Measurements from ENCODE around the gene AKR1A1.
"Not testable (repeated sequence)": the region's sequence is repeated elsewhere in the genome, so short reads cannot be mapped to it uniquely, and the experiment has no call there.

Gene AKR1A1

GRCh38 chr1:45569962-45570581 is 19.4 kb downstream of the AKR1A1 start:
- DNase-seq (ENCODE audit: low spot score), result peak; percentile 84

- DNase-seq (ENCODE audit: low spot score), result no peak
Observed at GRCh38 chr1:45570631-45571030, 20.0 kb downstream of the AKR1A1 start.

GRCh38 chr1:45573231-45573804 is 22.7 kb downstream of the AKR1A1 start:
- no peak for DNase-seq (ENCODE audit: low spot score)

GRCh38 chr1:45574105-45574626 is 23.5 kb downstream of the AKR1A1 start:
- no peak for DNase-seq (ENCODE audit: low spot score)

- peak; percentile 99 for DNase-seq (ENCODE audit: low spot score)
Observed at GRCh38 chr1:45583264-45583665, 32.6 kb downstream of the AKR1A1 start.

GRCh38 chr1:45583666-45584350 is 33.2 kb downstream of the AKR1A1 start, which contains the start of gene NASP:
TSS of gene NASP (plus strand) at chr1:45584041. CDS start at chr1:45584147, 106 bp downstream.
- peak; percentile 88 for DNase-seq (ENCODE audit: low spot score)

- DNase-seq (ENCODE audit: low spot score), result peak; percentile 84
Observed at GRCh38 chr1:45584351-45585109, 33.9 kb downstream of the AKR1A1 start.

- no peak for DNase-seq (ENCODE audit: low spot score)
Observed at GRCh38 chr1:45585110-45585426, 34.4 kb downstream of the AKR1A1 start.

- no peak for DNase-seq (ENCODE audit: low spot score)
Observed at GRCh38 chr1:45585496-45586075, 35.0 kb downstream of the AKR1A1 start.

- no peak for DNase-seq (ENCODE audit: low spot score)
Observed at GRCh38 chr1:45586769-45587168, 36.1 kb downstream of the AKR1A1 start.

GRCh38 chr1:45589861-45590260 is 39.2 kb downstream of the AKR1A1 start:
- no peak for DNase-seq (ENCODE audit: low spot score)

- no peak for DNase-seq (ENCODE audit: low spot score)
Observed at GRCh38 chr1:45594412-45594811, 43.8 kb downstream of the AKR1A1 start.

GRCh38 chr1:45596765-45597164 is 46.1 kb downstream of the AKR1A1 start:
- not testable (repeated sequence) for DNase-seq (ENCODE audit: low spot score)

- DNase-seq (ENCODE audit: low spot score), result no peak
Observed at GRCh38 chr1:45604239-45604638, 53.6 kb downstream of the AKR1A1 start.

- DNase-seq (ENCODE audit: low spot score), result no peak
Observed at GRCh38 chr1:45607404-45608074, 56.9 kb downstream of the AKR1A1 start.

GRCh38 chr1:45608175-45609156 is 57.8 kb downstream of the AKR1A1 start:
- no peak for DNase-seq (ENCODE audit: low spot score)

- DNase-seq (ENCODE audit: low spot score), result no peak
Observed at GRCh38 chr1:45610589-45611226, 60.1 kb downstream of the AKR1A1 start.

GRCh38 chr1:45612941-45613579 is 62.4 kb downstream of the AKR1A1 start:
- DNase-seq (ENCODE audit: low spot score), result no peak

- DNase-seq (ENCODE audit: low spot score), result no peak
Observed at GRCh38 chr1:45615885-45616284, 65.3 kb downstream of the AKR1A1 start.
